Measurements from ENCODE around the gene TSC22D4. TPM values are rescaled to one million over a fixed set of nuclear protein-coding genes. Genes with fewer than 3 reads are reported as not detected.

The TSC22D4 gene
- total RNA-seq, 4 donors from 2014 or later, result 29.2 to 65.0 (median 33.7) TPM

- TF ChIP-seq CTCF (IDR thresholded peaks at IDR 0.05) (no peak), POLR2A (IDR thresholded peaks at IDR 0.05) (no peak)
- intact Hi-C loops (cut with DNase I), result no loop called here
- peaks cover 0 to 9% (median 0%) of the 10 kb centered on the region in 3 donors for H3K36me3 ChIP-seq
- DNase-seq, result no peak
- 97 to 100% methylated on average over 2 to 4 of the region's 5 CpGs for WGBS, 2 donors
- H3K4me3 ChIP-seq, result no peak overlapping the region
- H3K4me1 ChIP-seq, result peaks cover 7 to 46% (median 15%) of the 10 kb centered on the region in 3 donors
- H3K9me3 ChIP-seq, result no peaks in the 10 kb centered on the region
- peak overlapping the region in 2 of 4 donors; percentile 9 for H3K27ac ChIP-seq
- H3K27me3 ChIP-seq, result no peaks in the 10 kb centered on the region
These were observed 7.2 kb upstream of the TSC22D4 start for GRCh38 chr7:100486111-100486636.

GRCh38 chr7:100485471-100485876 lies 6.5 kb upstream of the TSC22D4 start:
- H3K4me1 ChIP-seq, result peaks cover 7 to 46% (median 15%) of the 10 kb centered on the region in 3 donors
- 47 to 80% methylated on average over 1 to 3 of the region's 4 CpGs for WGBS, 2 donors
- H3K27me3 ChIP-seq, result no peaks in the 10 kb centered on the region
- TF ChIP-seq POLR2A (IDR thresholded peaks at IDR 0.05) (no peak), CTCF (IDR thresholded peaks at IDR 0.05) (no peak)
- peak overlapping the region in 2 of 4 donors; percentile 9 to 17 for H3K27ac ChIP-seq
- H3K4me3 ChIP-seq, result no peak overlapping the region
- intact Hi-C loops (cut with DNase I), result no loop called here
- no peak for DNase-seq
- no peaks in the 10 kb centered on the region for H3K9me3 ChIP-seq
- peaks cover 0 to 9% (median 0%) of the 10 kb centered on the region in 3 donors for H3K36me3 ChIP-seq

GRCh38 chr7:100484673-100485045 lies 5.6 kb upstream of the TSC22D4 start:
- Histone ChIP-seq H3K4me1 (peaks cover 9 to 48% (median 15%) of the 10 kb centered on the region in 3 donors), H3K27me3 (no peaks in the 10 kb centered on the region), H3K4me3 (peak overlapping the region in 1 of 4 donors; percentile 88), H3K27ac (peak overlapping the region in 2 of 4 donors; percentile 65 to 76), H3K9me3 (no peaks in the 10 kb centered on the region), H3K36me3 (peaks cover 0 to 9% (median 0%) of the 10 kb centered on the region in 3 donors)
- intact Hi-C loops (cut with DNase I), result no loop called here
- DNase-seq, result no peak
- 83 to 92% methylated on average over 2 to 4 of the region's 6 CpGs for WGBS, 2 donors
- no peak for TF ChIP-seq POLR2A (IDR thresholded peaks at IDR 0.05)
- no peak for TF ChIP-seq CTCF (IDR thresholded peaks at IDR 0.05)

- intact Hi-C loops (cut with DNase I), result no loop called here
- WGBS, 2 donors, result 40 to 57% methylated on average over 17 to 21 of the region's 45 CpGs
- DNase-seq, result no peak
These were observed 5.0 kb upstream of the TSC22D4 start, which contains the start of gene NYAP1 for GRCh38 chr7:100483722-100484672. NYAP1 (plus strand) TSS chr7:100483927; CDS start chr7:100485312, 1,385 bp downstream.

More at GRCh38 chr7:100483722-100484672, 5.0 kb upstream of the TSC22D4 start, which contains the start of gene NYAP1:
- Histone ChIP-seq H3K4me1 (peaks cover 14 to 49% (median 19%) of the 10 kb centered on the region in 3 donors), H3K4me3 (peak within 1 kb of the TSS; percentile 53 to 88 (median 66)), H3K9me3 (no peaks in the 10 kb centered on the region), H3K27me3 (no peaks in the 10 kb centered on the region), H3K27ac (peak within 1 kb of the TSS; percentile 71 to 84 (median 75)), H3K36me3 (peaks cover 0 to 9% (median 0%) of the 10 kb centered on the region in 3 donors)
- TF ChIP-seq POLR2A (IDR thresholded peaks at IDR 0.05) (no peak), CTCF (IDR thresholded peaks at IDR 0.05) (no peak)

All from esophagus squamous epithelium (tissue), 5 donors.